ENCODE measurements around the gene UEVLD.

The UEVLD gene

DNA sequence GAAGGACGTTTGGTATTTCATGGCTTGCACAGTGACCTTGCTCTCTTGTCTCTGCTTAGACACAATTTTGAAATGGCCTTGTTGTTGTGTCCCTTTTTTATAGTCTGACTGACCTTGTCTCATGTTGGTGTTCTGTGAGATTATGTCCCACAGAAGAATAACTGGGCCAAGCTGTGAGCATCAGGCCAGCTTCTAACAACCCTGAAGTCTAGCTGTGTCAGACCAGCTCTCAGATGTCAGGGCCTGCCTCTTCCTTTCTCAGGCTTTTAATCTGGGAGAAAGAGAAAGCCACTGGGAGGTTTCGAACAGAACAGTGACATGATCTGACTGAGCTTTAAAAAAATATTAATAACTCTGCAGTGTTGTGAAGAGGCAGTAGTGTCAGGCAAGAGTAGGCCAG lies 2.0 kb upstream of the UEVLD start:
- FAIRE-seq, result no peak

DNA sequence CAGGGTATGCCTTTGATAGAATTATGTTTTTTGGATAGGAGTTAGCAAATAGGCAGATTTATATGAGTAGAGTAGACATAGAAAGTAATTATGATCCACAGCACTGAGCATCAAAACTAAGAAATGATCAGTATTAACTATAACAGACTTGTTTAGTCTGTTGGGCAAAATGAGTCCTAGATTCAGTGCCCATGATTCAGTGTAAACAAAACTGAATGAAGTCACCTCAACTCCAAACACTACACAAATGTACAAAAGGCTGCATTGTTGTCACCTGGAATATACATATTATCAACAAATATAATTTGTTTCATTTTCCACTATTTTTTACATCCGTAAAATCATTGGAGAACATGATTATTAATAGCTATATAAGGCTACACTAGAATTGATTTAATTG lies 6.7 kb downstream of the UEVLD start:
- DNase-seq (ENCODE audit: insufficient read length, low spot score), result no peak
- no peak for FAIRE-seq

More for the DNA sequence above, 2.0 kb upstream of the UEVLD start:
- no peak for DNase-seq (ENCODE audit: insufficient read length, low spot score)

DNA sequence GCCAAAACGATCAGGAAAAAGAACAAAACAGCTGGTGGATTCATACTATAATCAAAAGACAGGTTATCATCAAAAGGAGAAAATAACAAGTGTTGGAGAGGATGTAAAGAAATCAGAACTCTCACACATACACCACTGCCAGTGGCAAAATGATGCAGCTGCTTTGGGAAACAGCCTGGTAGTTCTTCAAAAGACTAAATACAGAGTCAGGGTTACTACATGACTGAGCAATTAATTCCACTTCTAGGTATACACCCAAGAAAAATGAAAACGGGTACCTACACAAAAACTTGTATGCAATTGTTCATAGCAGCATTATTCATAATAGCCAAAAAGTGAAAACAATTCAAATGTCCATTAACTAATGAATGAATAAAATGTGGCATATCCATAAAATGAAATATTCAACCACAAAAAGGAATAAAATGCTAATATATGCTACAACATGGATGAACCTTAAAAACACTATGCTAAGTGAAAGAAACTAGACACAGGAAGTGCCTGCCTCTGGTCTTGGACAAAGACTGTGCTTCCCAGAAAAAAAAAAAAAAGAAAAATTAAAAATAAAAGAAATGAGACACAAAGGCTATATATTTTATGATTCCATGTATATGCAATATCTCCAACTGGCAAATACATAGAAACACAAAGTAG lies 8.3 kb downstream of the UEVLD start:
- FAIRE-seq, result no peak
- no peak for DNase-seq (ENCODE audit: insufficient read length, low spot score)

DNA sequence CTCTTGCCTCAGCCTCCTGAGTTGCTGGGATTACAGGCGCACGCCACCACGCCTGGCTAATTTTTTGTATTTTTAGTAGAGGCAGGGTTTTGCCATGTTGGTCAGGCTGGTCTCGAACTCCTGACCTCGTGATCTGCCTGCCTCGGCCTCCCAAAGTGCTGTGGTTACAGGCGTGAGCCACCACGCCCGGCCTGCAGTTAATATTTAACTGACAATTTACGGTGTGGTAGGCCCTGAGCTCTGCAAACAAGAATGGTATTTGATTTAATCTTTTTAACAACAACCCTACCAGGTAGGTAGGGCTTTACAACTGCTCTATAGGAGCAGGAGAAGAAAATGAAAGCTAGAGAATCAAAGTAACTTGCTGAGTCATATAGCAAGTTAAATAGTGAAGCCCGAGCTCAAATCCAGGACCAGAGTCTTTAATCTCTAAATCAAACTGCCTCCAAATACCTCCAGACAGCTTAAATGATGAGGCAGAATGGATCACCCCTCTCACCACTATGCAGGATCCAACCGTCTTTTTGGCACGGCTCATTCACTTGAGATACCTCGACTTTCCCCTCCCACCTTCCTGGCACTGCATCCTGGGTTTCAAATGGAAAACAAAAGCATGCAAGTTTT lies 9.4 kb downstream of the UEVLD start:
- FAIRE-seq (peak; percentile 78), DNase-seq (ENCODE audit: insufficient read length, low spot score) (no peak)

DNA sequence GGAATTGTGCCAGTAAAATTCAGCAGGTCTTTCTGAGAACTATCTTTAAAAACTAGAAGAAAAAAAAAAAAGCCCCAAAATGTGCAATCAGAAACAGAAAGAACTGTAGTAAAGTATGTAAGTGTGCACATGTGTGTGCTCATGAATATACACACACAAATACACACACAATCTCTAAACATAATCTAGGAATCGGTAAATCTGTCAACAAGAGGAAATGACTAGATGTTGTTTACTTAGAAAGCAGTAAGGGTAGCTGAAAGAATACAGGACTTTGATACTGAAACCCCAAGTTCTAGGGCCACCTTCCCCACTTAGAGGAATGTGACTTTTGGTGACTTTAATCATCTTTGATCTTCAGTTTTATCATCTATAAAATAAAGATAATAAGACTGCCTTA lies 13.2 kb downstream of the UEVLD start:
- FAIRE-seq (no peak), DNase-seq (ENCODE audit: insufficient read length, low spot score) (no peak)

DNA sequence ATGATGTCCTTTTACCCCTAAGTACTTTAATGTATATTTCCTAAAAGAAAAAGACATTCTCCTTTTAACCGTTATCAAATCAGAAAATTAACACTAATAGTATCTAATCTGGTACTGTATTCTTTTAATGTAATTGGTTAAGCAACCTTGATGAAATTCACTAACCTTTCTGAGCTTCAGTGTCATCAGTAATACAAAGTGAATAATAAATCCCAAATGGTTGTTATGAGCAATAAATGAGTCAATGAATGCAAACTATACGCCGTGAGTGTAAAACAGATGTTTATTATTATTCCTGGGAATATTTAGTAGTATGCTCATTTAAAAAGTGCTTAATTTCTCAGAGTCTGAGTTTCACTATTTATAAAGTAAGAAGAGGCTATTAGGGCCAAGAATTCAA lies 21.5 kb downstream of the UEVLD start:
- DNase-seq (ENCODE audit: insufficient read length, low spot score) (no peak), FAIRE-seq (no peak)

DNA sequence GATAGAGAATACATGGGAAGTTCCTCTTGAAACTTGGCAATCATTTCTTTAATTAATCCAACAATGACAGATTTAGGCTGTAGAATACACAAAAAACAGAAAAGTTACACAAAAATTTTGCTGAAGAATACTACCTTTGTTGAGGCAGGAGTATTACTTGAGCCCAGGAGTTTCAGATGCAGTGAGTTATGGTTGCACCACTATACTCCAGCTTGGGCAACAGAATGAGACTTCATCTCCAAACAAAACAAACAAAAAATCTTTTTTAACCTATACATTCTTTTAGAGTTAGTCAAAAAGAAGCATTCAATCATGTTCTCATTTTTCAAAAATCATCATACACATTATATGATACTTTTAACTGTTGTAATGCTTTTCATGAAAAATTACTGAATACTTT lies 22.1 kb downstream of the UEVLD start:
- FAIRE-seq (no peak), DNase-seq (ENCODE audit: insufficient read length, low spot score) (no peak)

DNA sequence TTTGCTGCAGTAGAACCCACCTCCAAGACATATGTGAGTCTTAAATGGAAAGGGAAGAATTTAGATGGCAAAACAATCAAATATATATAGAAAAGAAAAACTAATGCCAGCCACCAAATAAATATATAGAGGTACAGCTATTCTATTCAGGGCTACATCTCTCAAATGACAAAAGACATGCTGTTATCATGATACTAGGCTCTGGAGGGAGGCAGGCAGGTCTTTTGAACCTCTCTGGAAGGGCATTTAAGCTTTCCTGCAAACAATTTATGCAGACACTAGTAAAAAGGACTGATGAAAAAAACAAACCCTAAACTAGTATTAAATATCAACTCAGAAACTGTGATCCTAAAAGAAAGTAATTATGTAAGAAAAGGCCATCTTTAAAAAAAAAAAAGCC lies 24.4 kb downstream of the UEVLD start:
- FAIRE-seq (no peak), DNase-seq (ENCODE audit: insufficient read length, low spot score) (no peak)

DNA sequence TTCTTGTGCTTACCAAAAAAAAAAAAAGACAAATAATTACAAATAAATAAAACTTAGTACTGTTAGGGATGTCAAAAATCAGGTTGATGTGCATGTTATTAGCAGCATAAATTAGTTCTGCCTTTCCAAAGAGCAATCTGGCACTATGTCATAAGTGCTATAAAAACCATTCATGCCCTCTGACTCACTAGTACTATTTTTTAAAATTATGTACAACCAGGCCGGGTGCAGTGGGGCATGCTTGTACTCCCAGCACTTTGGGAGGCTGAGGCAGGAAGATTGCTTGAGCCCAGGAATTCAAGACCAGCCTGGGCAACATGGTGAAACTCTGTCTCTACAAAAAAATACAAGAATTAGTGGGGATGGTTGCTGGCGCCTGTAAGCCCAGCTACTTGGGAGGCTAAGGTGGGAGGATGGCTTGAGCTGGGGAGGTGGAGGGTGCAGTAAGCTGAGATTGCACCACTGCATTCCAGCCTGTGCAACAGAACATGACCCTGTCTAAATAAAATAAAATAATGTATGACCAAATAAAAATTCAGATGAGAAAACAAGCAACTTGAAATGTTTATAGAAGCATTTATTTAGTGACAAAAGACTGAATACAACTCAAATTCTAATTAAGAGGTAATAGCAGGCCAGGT lies 25.3 kb downstream of the UEVLD start:
- no peak for DNase-seq (ENCODE audit: insufficient read length, low spot score)
- FAIRE-seq, result no peak

DNA sequence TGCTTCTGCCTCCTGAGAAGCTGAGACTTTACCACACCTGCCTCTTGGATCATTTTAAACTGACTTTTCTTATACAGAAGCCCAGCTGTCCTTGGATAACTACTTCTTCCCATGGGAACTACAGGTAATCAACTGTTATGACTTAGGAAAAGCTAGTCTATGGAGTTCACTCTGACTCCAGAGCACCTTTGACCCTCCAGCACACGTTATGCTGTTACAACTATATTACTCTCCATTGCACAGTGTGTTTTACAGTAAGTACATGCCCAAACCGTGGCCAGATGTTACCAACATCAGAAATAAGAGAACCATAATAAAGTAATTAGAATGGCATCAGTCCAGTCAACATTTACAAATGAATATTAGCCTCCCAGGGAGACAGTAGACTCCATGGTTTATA lies 40.5 kb downstream of the UEVLD start:
- FAIRE-seq (peak; percentile 49), DNase-seq (ENCODE audit: insufficient read length, low spot score) (no peak)

DNA sequence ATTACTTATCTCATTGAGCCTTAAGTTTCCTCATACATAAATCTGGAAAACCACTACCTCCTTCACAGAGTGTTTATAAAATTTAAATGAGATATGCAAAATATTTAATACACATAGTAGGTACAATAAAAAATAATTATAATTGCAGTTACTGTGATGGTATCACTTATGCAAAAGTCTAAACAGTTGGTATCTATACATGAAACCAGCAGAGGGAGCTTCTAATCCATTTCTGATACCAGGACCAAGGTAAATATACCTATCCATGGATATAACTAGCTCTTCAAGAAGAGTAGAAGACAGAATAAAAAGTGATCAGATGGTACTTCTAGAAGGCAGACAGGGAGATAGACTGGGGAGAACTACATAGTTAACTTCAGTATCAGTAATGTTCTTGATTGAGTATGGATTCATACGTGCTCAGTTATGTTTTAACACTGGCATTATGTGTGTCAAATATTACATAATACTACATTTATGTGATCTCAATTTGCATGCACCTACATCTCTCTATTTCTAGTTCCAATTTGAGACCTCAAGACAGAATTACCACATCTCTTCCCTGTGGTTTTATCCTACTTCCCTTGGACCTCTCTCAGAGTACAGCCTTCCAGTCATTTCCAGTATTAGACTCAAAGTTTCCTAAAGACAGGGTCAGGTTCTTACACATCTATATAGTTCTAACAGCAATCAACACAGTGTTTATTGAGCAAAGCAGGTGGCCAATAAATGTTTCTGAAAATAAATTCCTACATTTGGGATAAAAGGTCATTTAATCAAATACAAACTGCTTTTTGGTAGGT lies 48.1 kb downstream of the UEVLD start:
- DNase-seq (ENCODE audit: insufficient read length, low spot score) (no peak), FAIRE-seq (peak; percentile 63)

DNA sequence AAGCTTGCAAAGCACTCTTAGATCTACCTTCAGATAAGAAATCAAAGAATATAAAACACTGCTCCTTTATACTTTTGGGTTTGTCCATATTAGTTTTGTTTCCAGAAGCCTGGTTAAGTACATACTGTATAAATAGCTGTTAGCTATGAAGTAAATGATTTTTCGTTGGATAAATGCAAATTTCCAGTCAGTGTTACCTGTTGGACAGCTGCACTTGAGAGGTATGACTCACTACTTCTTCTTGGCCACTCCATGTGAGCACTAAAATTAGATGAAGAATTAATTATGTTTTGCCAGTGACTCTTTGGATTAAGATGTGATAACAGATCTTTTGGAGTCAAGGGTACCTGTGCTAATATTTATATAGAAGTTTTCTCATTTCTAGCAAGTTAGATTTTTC lies 52.3 kb downstream of the UEVLD start:
- no peak for FAIRE-seq

DNA sequence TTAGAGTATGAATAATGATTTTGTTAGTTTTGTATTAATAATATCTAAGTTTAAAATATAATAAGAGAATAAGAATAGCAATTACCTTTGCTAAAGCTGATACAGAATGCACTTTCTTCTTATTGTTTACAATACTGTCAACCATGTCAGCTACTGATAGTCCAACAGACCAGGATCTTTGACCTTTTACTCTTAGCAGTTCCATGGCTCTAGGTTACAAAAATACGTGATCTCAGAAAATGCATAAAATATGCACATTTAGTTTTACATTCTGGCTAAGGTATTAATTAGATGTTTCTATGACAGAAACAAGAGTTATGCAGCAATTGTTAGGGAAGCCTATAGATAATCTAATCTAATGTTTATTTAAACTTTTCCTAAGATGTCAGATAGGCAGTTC lies 54.3 kb downstream of the UEVLD start:
- FAIRE-seq (no peak), DNase-seq (ENCODE audit: insufficient read length, low spot score) (no peak)

More for the DNA sequence above, 52.3 kb downstream of the UEVLD start:
- no peak for DNase-seq (ENCODE audit: insufficient read length, low spot score)

DNA sequence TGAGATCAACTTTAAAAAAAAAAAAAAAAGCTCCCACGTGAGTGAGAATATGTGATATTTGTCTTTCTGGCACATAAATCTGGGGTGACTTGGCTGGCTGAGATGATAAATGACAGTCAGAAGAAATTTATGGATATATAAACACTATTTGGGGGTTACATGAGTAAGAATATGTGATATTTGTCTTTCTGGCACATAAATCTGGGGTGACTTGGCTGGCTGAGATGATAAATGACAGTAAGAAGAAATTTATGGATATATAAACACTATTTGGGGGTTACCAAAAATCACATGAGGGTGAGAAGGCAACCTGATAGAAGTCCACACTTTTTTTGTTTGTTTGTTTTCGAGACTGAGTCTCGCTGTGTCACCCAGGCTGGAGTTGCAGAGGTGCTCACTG lies 55.2 kb downstream of the UEVLD start:
- no peak for FAIRE-seq
- DNase-seq (ENCODE audit: insufficient read length, low spot score), result no peak

DNA sequence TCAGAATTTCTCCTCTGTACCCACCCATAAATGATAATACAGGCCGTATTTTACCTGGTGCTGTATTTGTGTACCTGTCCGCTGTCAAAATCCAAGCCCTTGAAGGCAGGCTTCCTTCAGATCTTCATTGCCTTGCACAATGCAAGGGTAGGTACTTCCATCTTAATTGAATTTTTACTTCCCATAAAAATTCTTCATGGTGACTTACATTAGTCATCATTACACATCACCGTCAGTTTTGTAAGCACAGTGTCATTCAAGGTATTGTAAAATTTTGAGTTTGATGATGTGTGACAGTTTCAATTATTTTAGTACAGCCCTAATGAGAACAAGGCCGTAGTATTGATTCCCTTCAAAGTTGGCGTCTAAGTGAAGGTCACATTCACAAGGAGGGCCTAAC lies 61.0 kb downstream of the UEVLD start:
- FAIRE-seq (no peak), DNase-seq (ENCODE audit: insufficient read length, low spot score) (no peak)

DNA sequence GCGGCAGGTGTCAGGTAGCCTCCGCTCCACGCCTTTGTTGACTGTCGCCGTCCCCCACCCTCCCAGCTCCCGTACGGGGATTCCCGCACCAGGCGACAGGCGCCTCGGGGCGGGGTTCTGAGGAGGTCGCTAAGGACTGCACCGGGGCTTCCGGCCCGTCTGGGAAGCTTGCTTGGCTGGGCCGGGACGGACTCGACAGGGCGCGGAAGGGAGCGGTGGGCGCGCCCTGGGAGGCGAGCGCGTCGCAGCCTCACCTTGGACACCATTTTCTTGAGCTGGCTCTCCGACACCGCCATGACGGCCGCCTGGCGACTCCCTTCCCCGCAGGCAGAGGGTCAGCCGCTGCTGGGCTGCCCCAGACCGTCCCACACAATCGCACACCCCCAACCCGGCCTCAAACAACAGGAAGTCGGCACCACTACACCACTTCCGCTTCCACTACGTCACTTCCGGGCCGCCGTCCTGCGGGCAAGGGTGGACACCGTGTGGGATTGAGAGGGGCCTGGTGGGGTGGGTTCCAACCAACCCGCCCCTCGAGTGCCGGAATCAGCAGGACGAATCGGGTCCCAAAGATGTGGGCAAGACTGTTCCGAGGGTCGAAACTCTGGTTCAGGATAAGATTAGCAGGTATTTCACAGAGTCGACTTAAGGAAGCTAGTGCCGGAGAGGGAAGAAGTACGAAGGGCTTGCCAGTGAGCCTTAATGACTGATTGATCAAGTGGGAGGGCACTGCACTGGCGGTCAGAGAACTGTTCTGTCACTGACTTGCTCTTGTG lies 61.8 kb downstream of the UEVLD start, which contains the start of gene TSG101:
TSG101 (minus strand) TSS at position 422 of the 776 bp plus-strand sequence; CDS start at position 296, 126 bp downstream.
- peak; percentile 93 for FAIRE-seq
- DNase-seq (ENCODE audit: insufficient read length, low spot score), result peak; percentile 84

DNA sequence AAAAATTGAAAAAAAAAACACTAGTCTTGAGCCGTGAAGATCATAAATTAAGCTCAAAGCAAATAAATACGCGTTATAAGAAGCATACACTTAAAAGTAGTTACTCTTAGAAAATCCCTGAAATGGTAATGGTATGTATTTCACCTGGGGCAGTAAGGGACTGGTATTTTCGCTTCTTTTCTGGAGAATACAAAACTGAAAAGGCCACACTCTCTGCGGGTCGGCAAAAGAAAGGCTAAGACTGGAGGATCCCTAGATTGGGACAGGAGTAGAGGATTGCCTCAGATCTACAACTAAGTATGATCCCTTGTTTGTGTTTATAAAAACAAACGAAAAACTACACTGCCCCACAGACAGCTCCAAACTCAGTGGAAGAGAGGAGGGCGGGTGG lies 62.4 kb downstream of the UEVLD start:
- DNase-seq (ENCODE audit: insufficient read length, low spot score) (no peak), FAIRE-seq (peak; percentile 8)

DNA sequence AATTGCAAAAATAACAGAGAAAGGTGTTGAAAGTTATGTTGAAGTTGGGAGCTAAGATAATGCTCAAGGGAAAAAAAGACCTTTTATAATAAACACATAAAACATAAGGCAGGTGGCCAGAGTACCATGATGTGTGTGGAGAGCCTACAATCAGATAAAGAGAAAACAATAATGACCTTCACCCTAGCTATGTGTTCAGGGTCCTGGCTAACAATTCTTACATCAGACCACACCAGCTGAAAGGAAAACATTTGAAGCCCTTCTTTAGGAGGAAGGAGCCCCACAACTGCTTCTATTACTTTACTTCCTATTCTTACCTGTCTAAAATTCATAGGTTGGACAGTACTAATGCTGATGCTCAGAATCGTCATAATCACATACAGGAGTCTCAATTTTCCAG lies 64.3 kb downstream of the UEVLD start:
- FAIRE-seq, result no peak
- DNase-seq (ENCODE audit: insufficient read length, low spot score), result no peak

DNA sequence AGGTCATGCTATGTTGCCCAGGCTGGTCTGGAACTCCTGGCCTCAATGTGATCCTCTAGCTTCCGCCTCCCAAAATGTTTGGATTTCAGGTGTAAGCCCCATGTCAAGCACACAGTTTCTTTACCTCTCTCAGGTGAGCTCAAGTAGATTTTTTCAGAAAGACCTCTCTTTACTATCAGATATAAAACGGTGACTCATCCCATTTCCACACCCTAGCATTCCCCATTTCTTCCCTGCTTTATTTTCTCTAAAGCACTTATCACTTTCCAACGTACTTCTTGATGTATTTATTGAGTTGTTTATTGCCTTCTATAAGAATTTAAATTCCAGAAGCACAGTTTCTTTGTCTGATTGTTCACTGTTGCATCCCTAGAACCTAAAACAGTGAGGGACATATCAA lies 65.5 kb downstream of the UEVLD start:
- FAIRE-seq (no peak), DNase-seq (ENCODE audit: insufficient read length, low spot score) (no peak)

DNA sequence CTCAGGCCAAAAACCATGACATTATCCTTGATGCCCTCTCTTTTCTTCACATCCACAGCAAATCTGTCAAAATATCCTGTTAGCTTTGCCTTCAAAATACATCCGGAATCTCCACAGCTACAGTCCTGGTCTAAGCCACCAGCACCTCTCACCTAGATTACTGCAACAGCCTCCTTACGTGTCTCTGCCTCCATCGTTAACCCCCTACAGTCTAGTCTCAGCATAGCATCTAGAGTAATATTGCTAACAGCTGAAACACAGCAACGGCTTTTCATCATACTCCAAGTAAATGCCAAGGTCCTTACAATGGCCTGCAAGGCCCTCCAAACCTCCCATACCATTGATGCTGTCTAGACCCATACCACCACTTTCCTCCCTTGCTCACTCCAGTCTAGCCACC lies 66.1 kb downstream of the UEVLD start:
- DNase-seq (ENCODE audit: insufficient read length, low spot score), result no peak

DNA sequence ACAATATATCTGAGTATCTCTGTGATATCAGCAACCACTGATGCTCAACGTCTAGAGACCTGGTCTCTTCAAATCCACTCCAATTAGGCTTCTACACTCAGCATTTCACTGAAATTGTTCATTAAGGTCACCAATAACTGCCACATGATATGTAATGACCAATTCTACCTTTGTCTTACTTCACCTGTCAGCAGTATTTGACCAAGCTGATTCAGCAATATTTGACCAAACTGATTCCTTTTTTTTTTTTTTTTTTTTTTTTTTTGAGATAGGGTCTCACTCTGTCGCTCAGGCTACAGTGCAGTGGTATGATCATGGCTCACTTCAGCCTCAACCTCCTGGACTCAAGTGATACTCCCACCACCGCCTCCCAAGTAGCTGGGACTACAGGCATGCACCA lies 67.4 kb downstream of the UEVLD start:
- FAIRE-seq, result no peak
- DNase-seq (ENCODE audit: insufficient read length, low spot score), result no peak

More for the DNA sequence above, 66.1 kb downstream of the UEVLD start:
- FAIRE-seq, result no peak
